ENCODE measurements around the gene PDE8A. TPM values are rescaled to one million over a fixed set of nuclear protein-coding genes. Genes with fewer than 3 reads are reported as not detected.

The PDE8A gene
- total RNA-seq, 1 donor = 36.9 TPM

DNA sequence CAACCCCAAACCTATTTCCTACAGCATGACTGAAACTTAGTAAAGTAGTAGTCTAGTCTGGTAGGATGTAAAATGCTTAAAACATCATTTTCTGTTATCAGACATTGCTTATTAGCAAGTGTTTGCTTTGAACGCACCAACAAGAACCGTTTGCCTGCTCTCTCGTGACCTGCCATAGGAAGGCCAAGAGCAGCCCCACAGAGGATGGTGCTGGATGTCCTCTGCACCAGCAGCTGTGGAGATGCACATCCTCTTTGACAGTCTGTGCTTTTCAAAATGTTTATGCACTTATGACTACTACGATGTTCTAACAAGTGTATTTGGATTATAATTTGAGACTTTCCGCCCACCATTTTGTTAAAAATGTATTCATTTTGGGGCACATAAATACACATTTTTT, 59.6 kb downstream of the PDE8A start:
- Histone ChIP-seq H3K9me3 (ENCODE audit: low read depth, low read length) (no peaks in the 10 kb centered on the region), H3K4me3 (ENCODE audit: low read length) (no peak overlapping the region), H3K27me3 (ENCODE audit: insufficient read depth, low read length) (no peaks in the 10 kb centered on the region), H3K4me1 (ENCODE audit: insufficient read depth, low read length) (peaks cover 11% of the 10 kb centered on the region)

DNA sequence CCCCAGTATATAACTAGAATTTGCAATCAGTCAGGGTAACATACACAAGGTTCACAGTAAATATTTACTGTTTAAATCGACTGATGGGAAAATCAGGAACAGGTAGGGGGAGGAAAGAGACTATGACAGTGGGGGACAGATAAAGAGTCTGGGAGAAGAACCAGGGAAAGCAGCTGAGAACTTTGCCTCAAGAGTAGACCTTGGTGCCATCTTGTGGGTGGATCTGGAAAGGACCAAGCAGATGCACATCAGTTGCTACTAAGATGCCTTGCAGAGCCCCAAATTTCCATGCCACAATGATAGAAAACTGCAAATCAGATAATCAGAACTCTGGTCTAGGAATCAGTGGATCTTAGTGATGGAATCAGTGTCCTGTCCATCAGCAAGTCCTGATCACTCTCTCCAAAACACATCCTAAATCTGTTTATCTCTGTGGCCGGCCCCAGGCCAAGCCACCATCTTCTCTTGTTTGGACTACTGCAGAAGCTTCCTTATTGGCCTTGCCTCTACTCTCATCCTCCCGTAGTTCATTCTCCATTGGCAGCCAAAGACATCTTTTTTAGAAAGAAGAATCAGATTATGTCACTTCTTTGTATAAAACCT, 62.7 kb downstream of the PDE8A start:
- Histone ChIP-seq H3K4me1 (ENCODE audit: insufficient read depth, low read length) (peaks cover 4% of the 10 kb centered on the region), H3K27me3 (ENCODE audit: insufficient read depth, low read length) (no peaks in the 10 kb centered on the region), H3K4me3 (ENCODE audit: low read length) (no peak overlapping the region), H3K9me3 (ENCODE audit: low read depth, low read length) (no peaks in the 10 kb centered on the region)

DNA sequence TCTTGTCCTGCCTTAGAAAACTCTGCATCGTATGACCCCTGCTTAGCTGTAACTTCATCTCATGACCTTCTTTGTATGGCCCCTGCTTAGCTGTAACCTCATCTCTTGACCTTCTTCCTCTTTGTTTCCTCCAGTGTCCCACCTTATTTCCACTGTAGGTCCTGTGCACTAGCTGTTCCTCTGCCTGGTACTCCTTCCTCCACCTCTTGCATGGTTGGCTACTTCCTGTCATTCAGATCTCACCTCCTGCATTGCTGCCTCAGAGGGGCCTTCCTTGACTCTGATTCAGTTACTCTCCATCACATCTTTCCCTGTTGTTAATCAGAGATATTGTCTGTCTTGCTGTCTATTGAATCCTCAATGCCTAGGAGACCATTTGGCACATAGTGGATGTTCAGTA, 63.2 kb downstream of the PDE8A start:
- Histone ChIP-seq H3K27me3 (ENCODE audit: insufficient read depth, low read length) (no peaks in the 10 kb centered on the region), H3K9me3 (ENCODE audit: low read depth, low read length) (no peaks in the 10 kb centered on the region), H3K4me3 (ENCODE audit: low read length) (no peak overlapping the region), H3K4me1 (ENCODE audit: insufficient read depth, low read length) (peaks cover 4% of the 10 kb centered on the region)

GRCh38 chr15:85045615-85046014, 64.0 kb downstream of the PDE8A start:
- H3K4me1 ChIP-seq (ENCODE audit: insufficient read depth, low read length) = peaks cover 4% of the 10 kb centered on the region
- no peak overlapping the region for H3K4me3 ChIP-seq (ENCODE audit: low read length)
- H3K27me3 ChIP-seq (ENCODE audit: insufficient read depth, low read length) = no peaks in the 10 kb centered on the region
- H3K9me3 ChIP-seq (ENCODE audit: low read depth, low read length) = no peaks in the 10 kb centered on the region

GRCh38 chr15:85047271-85047948, 65.8 kb downstream of the PDE8A start:
- peaks cover 4% of the 10 kb centered on the region for H3K4me1 ChIP-seq (ENCODE audit: insufficient read depth, low read length)
- H3K4me3 ChIP-seq (ENCODE audit: low read length) = no peak overlapping the region
- H3K9me3 ChIP-seq (ENCODE audit: low read depth, low read length) = no peaks in the 10 kb centered on the region
- H3K27me3 ChIP-seq (ENCODE audit: insufficient read depth, low read length) = no peaks in the 10 kb centered on the region

DNA sequence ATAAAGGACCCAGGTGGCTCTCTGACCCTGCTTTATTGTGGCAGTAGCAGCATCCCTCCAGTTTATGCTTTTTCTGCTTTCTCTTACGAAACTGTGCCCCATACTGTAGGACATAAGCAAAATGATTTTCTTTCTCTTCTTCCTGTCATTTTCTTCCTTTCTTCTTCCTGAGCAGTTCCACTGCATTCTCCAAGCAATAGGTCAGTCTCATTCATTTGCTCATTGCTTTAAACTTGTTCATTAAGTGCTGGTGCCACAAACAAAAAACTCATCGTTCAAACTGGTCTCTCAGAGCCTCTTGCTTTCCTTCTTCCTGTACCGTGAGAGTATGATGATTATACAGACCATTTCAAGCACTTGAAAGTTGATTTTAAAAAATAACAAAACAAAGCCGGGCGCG, 66.8 kb downstream of the PDE8A start:
- Histone ChIP-seq H3K27me3 (ENCODE audit: insufficient read depth, low read length) (no peaks in the 10 kb centered on the region), H3K9me3 (ENCODE audit: low read depth, low read length) (no peaks in the 10 kb centered on the region), H3K4me3 (ENCODE audit: low read length) (no peak overlapping the region), H3K4me1 (ENCODE audit: insufficient read depth, low read length) (peaks cover 4% of the 10 kb centered on the region)

GRCh38 chr15:85049805-85050204, 68.1 kb downstream of the PDE8A start:
- Histone ChIP-seq H3K4me3 (ENCODE audit: low read length) (no peak overlapping the region), H3K9me3 (ENCODE audit: low read depth, low read length) (no peaks in the 10 kb centered on the region), H3K4me1 (ENCODE audit: insufficient read depth, low read length) (peaks cover 4% of the 10 kb centered on the region), H3K27me3 (ENCODE audit: insufficient read depth, low read length) (no peaks in the 10 kb centered on the region)

GRCh38 chr15:85059734-85060133, 78.1 kb downstream of the PDE8A start:
- H3K4me1 ChIP-seq (ENCODE audit: insufficient read depth, low read length) = peaks cover 4% of the 10 kb centered on the region
- H3K27me3 ChIP-seq (ENCODE audit: insufficient read depth, low read length) = no peaks in the 10 kb centered on the region
- H3K4me3 ChIP-seq (ENCODE audit: low read length) = no peak overlapping the region
- H3K9me3 ChIP-seq (ENCODE audit: low read depth, low read length) = peaks cover 9% of the 10 kb centered on the region

GRCh38 chr15:85062560-85062959, 80.9 kb downstream of the PDE8A start:
- peaks cover 9% of the 10 kb centered on the region for H3K9me3 ChIP-seq (ENCODE audit: low read depth, low read length)
- H3K27me3 ChIP-seq (ENCODE audit: insufficient read depth, low read length) = no peaks in the 10 kb centered on the region
- peaks cover 4% of the 10 kb centered on the region for H3K4me1 ChIP-seq (ENCODE audit: insufficient read depth, low read length)
- H3K4me3 ChIP-seq (ENCODE audit: low read length) = no peak overlapping the region

DNA sequence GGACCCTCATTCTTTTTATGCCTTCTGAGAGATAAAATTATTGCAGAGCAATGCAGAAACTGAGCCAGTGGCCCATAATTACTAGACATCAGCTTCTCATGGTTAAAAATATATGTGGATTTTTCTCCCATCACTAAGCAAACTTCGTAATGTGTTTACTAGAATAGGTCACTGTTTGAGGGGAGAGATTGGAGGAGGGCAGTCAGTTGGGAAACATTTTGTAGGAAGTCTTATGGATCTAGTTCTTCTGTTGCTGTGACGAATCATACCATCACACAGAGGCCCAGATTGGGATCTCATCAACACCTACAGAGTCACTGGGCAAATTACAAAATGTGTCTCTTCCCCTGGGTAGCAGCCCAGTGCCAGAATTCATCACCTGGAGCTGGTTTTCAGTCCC, 81.4 kb downstream of the PDE8A start:
- H3K9me3 ChIP-seq (ENCODE audit: low read depth, low read length) = peaks cover 9% of the 10 kb centered on the region
- H3K27me3 ChIP-seq (ENCODE audit: insufficient read depth, low read length) = no peaks in the 10 kb centered on the region
- no peak overlapping the region for H3K4me3 ChIP-seq (ENCODE audit: low read length)
- peaks cover 4% of the 10 kb centered on the region for H3K4me1 ChIP-seq (ENCODE audit: insufficient read depth, low read length)

DNA sequence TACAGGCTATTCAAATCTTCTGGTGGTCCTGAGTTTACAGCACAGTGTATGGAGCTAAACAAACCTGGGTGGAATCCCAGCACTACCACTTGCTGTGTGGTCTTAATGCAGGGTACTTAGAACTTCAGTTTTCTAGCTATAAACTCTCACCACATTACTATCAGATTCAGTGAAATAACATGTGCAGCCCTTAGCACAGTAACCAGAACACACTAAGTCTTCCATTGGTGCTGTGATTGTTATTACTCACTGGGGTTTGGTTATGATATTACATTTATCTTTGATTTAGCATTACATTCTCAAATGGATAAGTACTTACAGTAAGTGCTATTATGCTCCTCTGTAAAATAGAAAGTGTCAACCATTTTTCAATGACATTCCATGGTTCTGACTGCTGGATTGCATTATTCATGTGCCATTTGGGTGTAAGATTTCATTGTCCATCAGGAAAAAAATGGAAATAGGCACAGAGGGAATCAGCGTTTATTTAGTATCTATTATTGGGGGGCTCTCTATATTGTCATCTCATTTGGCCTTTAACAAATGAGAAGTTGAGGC, 81.9 kb downstream of the PDE8A start:
- Histone ChIP-seq H3K4me3 (ENCODE audit: low read length) (no peak overlapping the region), H3K27me3 (ENCODE audit: insufficient read depth, low read length) (no peaks in the 10 kb centered on the region), H3K9me3 (ENCODE audit: low read depth, low read length) (peaks cover 9% of the 10 kb centered on the region), H3K4me1 (ENCODE audit: insufficient read depth, low read length) (peaks cover 4% of the 10 kb centered on the region)

GRCh38 chr15:85064710-85065109, 83.1 kb downstream of the PDE8A start:
- Histone ChIP-seq H3K27me3 (ENCODE audit: insufficient read depth, low read length) (no peaks in the 10 kb centered on the region), H3K9me3 (ENCODE audit: low read depth, low read length) (no peaks in the 10 kb centered on the region), H3K4me3 (ENCODE audit: low read length) (no peak overlapping the region), H3K4me1 (ENCODE audit: insufficient read depth, low read length) (peaks cover 4% of the 10 kb centered on the region)

DNA sequence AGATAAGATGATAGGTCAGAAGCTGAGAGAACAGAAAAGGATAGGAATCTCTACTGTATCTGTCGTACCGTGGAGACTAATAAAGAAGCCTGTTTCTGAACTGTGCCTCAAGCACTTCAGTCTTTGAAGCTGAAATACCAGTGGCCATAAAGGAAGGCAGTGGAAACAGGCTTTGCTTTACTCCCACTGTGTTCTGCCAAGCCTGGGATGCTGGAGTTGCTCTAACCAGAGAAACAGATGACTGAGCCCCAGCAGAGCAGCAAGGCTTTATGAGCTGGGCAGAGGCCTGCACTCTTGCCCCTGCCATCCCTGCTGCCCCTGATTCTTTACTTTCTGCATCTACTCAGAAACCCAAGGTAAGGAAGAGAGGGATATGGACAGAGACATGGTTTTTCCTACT, 89.4 kb downstream of the PDE8A start:
- Histone ChIP-seq H3K4me3 (ENCODE audit: low read length) (no peak overlapping the region), H3K9me3 (ENCODE audit: low read depth, low read length) (no peaks in the 10 kb centered on the region), H3K4me1 (ENCODE audit: insufficient read depth, low read length) (no peaks in the 10 kb centered on the region), H3K27me3 (ENCODE audit: insufficient read depth, low read length) (no peaks in the 10 kb centered on the region)

DNA sequence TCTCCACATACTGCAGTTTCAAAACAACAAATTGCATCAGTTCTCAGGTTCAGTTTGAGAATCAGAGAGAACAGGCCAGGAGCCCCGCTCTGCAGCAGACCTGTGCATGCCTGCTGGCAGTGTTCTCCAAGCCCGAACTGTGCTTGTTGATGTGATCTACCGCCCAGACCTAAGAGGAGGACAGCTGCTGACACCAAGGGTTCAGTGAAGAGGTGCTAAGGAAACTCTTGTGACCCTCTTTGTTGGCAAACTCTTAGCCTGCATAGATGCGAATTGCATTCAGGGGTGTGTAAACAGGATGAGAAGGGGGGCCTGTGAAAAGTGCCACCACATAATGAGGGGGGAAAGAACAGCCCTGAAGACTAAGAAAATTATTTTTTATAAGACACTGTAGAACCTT, 89.8 kb downstream of the PDE8A start:
- Histone ChIP-seq H3K9me3 (ENCODE audit: low read depth, low read length) (no peaks in the 10 kb centered on the region), H3K4me3 (ENCODE audit: low read length) (no peak overlapping the region), H3K27me3 (ENCODE audit: insufficient read depth, low read length) (no peaks in the 10 kb centered on the region), H3K4me1 (ENCODE audit: insufficient read depth, low read length) (no peaks in the 10 kb centered on the region)

DNA sequence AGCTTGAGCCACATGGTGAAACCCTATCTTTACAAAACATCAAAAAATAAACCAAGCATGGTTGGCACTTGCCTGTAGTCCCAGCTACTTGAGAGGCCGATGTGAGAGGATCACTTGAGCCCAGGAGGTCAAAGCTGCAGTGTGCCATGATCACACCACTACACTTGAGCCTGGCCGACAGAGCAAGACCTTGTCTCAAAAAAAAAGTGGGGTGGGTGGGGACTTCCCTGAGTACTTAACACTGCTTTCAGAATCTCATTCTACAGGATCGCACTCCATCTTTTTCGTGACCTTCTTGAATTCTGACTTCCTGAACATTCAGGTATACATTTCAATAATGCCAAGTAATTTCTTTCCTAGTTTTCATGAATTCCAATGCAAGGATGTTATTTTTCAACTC, 91.3 kb downstream of the PDE8A start:
- Histone ChIP-seq H3K27me3 (ENCODE audit: insufficient read depth, low read length) (no peaks in the 10 kb centered on the region), H3K9me3 (ENCODE audit: low read depth, low read length) (no peaks in the 10 kb centered on the region), H3K4me1 (ENCODE audit: insufficient read depth, low read length) (no peaks in the 10 kb centered on the region), H3K4me3 (ENCODE audit: low read length) (no peak overlapping the region)

Data from mononuclear cell (primary cell).